OCI-LY3 (cell line): ENCODE measurements around the gene RTL10.
"Not testable (repeated sequence)": the region's sequence is repeated elsewhere in the genome, so short reads cannot be mapped to it uniquely, and the experiment has no call there.

Experiments
- H2AFZ ChIP-seq: fragments of 200-600, 300-600 bp; shearing (Covaris generic); 2 replicates; pipeline ENCODE4 v1.6.0; 2014; ENCODE audit warnings: antibody characterized with exemption, low read depth, low read length
- H3K27ac ChIP-seq: fragments of 200-600, 300-600 bp; sonication (generic); 2 replicates; pipeline ENCODE4 v1.5.1; 2014; ENCODE audit warnings: mild to moderate bottlenecking, low read length, moderate library complexity, mixed read lengths
- H3K27me3 ChIP-seq: fragments of 200-600, 300-600 bp; sonication (generic); 2 replicates; pipeline ENCODE4 v1.6.1; 2014; ENCODE audit warnings: low read depth, low read length, mixed read lengths
- H3K36me3 ChIP-seq: fragments of 200-600, 300-600 bp; sonication (generic); replicated peaks from 2 replicates; pipeline ENCODE3; 2014; ENCODE audit warnings: low read depth, low read length, mixed read lengths
- H3K4me1 ChIP-seq: fragments of 300-600, 200-600 bp; sonication (generic); 2 replicates; pipeline ENCODE4 v1.6.1; 2014; ENCODE audit warnings: low read length, mixed read lengths
- H3K4me2 ChIP-seq: fragments of 200-600, 300-600 bp; sonication (generic); 2 replicates; pipeline ENCODE4 v1.6.1; 2014; ENCODE audit warnings: low read length, mixed read lengths
- H3K4me3 ChIP-seq: fragments of 300-600, 200-600 bp; sonication (generic); 2 replicates; pipeline ENCODE4 v1.5.1; 2014; ENCODE audit warnings: antibody characterized with exemption, mild to moderate bottlenecking, low read length, moderate library complexity
- H3K79me2 ChIP-seq: fragments of 300-600, 200-600 bp; shearing (Covaris generic); 2 replicates; pipeline ENCODE4 v1.6.1; 2014; ENCODE audit warnings: mild to moderate bottlenecking, low read length, mixed read lengths
- H3K9ac ChIP-seq: fragments of 300-600, 200-600 bp; shearing (Covaris generic); 2 replicates; pipeline ENCODE4 v1.6.0; 2014; ENCODE audit warnings: mild to moderate bottlenecking, low read length, moderate library complexity
- H3K9me3 ChIP-seq: fragments of 200-600, 300-600 bp; shearing (Covaris generic); 2 replicates; pipeline ENCODE4 v1.6.1; 2014; ENCODE audit warnings: low read length, mixed read lengths; ENCODE audit not compliant: insufficient read depth
- H4K20me1 ChIP-seq: fragments of 200-600, 300-600 bp; sonication (generic); 2 replicates; pipeline ENCODE4 v1.6.1; 2016; ENCODE audit warnings: low read length, mixed read lengths; ENCODE audit not compliant: insufficient read depth
- CTCF ChIP-seq: fragments of 200-600, 300-600 bp; sonication (generic); IDR thresholded peaks from 2 replicates; pipeline ENCODE4 v1.5.1; 2014; ENCODE audit warnings: antibody characterized with exemption, low read length, low read depth
- EZH2phosphoT487 ChIP-seq: fragments of 200-600 bp; shearing (Covaris generic); IDR thresholded peaks from 2 replicates; pipeline ENCODE4 v1.6.1; 2018; ENCODE audit warnings: antibody characterized with exemption, mixed run types, low read depth

The RTL10 gene

GRCh38 chr22:19885841-19886592 lies 31.3 kb upstream of the RTL10 start:
- H3K4me2 ChIP-seq = no peak overlapping the region; the same call in 1 of the 2 replicates
- H3K27ac ChIP-seq = no peak overlapping the region; the same call in 1 of the 2 replicates
- H4K20me1 ChIP-seq = no peaks in the 10 kb centered on the region
- no peak overlapping the region for H3K4me3 ChIP-seq
- TF ChIP-seq CTCF (no peak), EZH2phosphoT487 (no peak)
- peaks cover 13% of the 10 kb centered on the region for H3K4me1 ChIP-seq
- H2AFZ ChIP-seq = no peak overlapping the region
- no peaks in the 10 kb centered on the region for H3K9me3 ChIP-seq
- no peaks in the 10 kb centered on the region for H3K79me2 ChIP-seq
- no peaks in the 10 kb centered on the region for H3K27me3 ChIP-seq
- H3K36me3 ChIP-seq = no peaks in the 10 kb centered on the region
- H3K9ac ChIP-seq = no peak overlapping the region; the same call in 1 of the 2 replicates

GRCh38 chr22:19884954-19885751 lies 30.5 kb upstream of the RTL10 start:
- Histone ChIP-seq H3K27me3 (no peaks in the 10 kb centered on the region), H2AFZ (no peak overlapping the region), H3K9me3 (no peaks in the 10 kb centered on the region), H3K79me2 (no peaks in the 10 kb centered on the region), H3K36me3 (no peaks in the 10 kb centered on the region), H3K27ac (no peak overlapping the region), H3K4me1 (peaks cover 13% of the 10 kb centered on the region), H4K20me1 (no peaks in the 10 kb centered on the region), H3K9ac (no peak overlapping the region), H3K4me2 (no peak overlapping the region), H3K4me3 (no peak overlapping the region)
- no peak for TF ChIP-seq CTCF
- no peak for TF ChIP-seq EZH2phosphoT487

GRCh38 chr22:19884161-19884953 lies 29.7 kb upstream of the RTL10 start:
- H4K20me1 ChIP-seq = no peaks in the 10 kb centered on the region
- H3K79me2 ChIP-seq = no peaks in the 10 kb centered on the region
- H3K36me3 ChIP-seq = no peaks in the 10 kb centered on the region
- no peaks in the 10 kb centered on the region for H3K9me3 ChIP-seq
- no peak overlapping the region for H2AFZ ChIP-seq
- no peak overlapping the region for H3K4me2 ChIP-seq
- H3K4me3 ChIP-seq = no peak overlapping the region
- H3K4me1 ChIP-seq = peaks cover 13% of the 10 kb centered on the region
- TF ChIP-seq CTCF (no peak), EZH2phosphoT487 (no peak)
- no peak overlapping the region for H3K27ac ChIP-seq
- H3K9ac ChIP-seq = no peak overlapping the region
- H3K27me3 ChIP-seq = no peaks in the 10 kb centered on the region

- H3K4me1 ChIP-seq = peaks cover 13% of the 10 kb centered on the region
- not testable (repeated sequence) for H3K27ac ChIP-seq, H3K27me3 ChIP-seq
These were observed 28.8 kb upstream of the RTL10 start for GRCh38 chr22:19883446-19883845.

More at GRCh38 chr22:19883446-19883845, 28.8 kb upstream of the RTL10 start:
- not testable (repeated sequence) for H4K20me1 ChIP-seq, H3K9ac ChIP-seq, H3K4me2 ChIP-seq, H3K36me3 ChIP-seq, H3K9me3 ChIP-seq, H2AFZ ChIP-seq, H3K4me3 ChIP-seq, H3K79me2 ChIP-seq
